Body of pancreas (tissue), 4 donors: ENCODE data around the gene ANKLE2. TPM values are rescaled to one million over a fixed set of nuclear protein-coding genes. Genes with fewer than 3 reads are reported as not detected.

ENCODE experiments used
- ATAC-seq: fragments of 150-250 bp; one replicate; pipeline ENCODE4 v1.9.1; 2016
- DNase-seq, 4 donors: peaks; one replicate each; pipeline ENCODE4 v3.0.0-alpha.2; 2019
- H3K27ac ChIP-seq, 4 donors: fragments of 200-600 bp; sonication (generic); 1 replicate in 3 of 4; 2 replicates in 1 of 4; pipeline versions ENCODE4 v1.5.1 to v1.6.1; 2016 to 2019; ENCODE audit warnings: mild to moderate bottlenecking in 1 of 4, mixed read lengths in 1 of 4, moderate library complexity in 1 of 4
- H3K27me3 ChIP-seq, 2 donors: fragments of 200-600 bp; sonication (generic); one replicate each; pipeline ENCODE4 v1.6.0; 2016; ENCODE audit warnings: mild to moderate bottlenecking in 1 of 2
- H3K36me3 ChIP-seq, 2 donors: fragments of 200-600 bp; sonication (generic); replicated peaks in 1 of 2; 2 replicates each; pipeline ENCODE4 v1.5.1; 2016; ENCODE audit warnings: low read depth in 2 of 2; ENCODE audit not compliant: insufficient read depth in 1 of 2
- H3K4me1 ChIP-seq: fragments of 200-600 bp; sonication (generic); one replicate; pipeline ENCODE4 v1.6.0; 2016
- H3K4me3 ChIP-seq, 2 donors: fragments of 200-600 bp; sonication (generic); 1 replicate in 1 of 2; 2 replicates in 1 of 2; pipeline ENCODE4 v1.5.1; 2016 to 2019
- H3K9me3 ChIP-seq, 3 donors: fragments of 200-600 bp; sonication (generic); 1 replicate in 2 of 3; 2 replicates in 1 of 3; pipeline ENCODE4 v1.5.1; 2016
- CTCF ChIP-seq, 7 experiments: fragments of 450-650 bp in 4 of 7; fragments of 200-600 bp in 3 of 7; sonication (generic) in 3 of 7; IDR thresholded peaks; one replicate each; pipeline ENCODE4 v1.5.1; 2016 to 2019; ENCODE audit warnings: antibody characterized with exemption in 7 of 7
- POLR2A ChIP-seq, 3 donors: fragments of 450-650 bp; IDR thresholded peaks; one replicate each; pipeline ENCODE4 v1.6.1; 2016; ENCODE audit warnings: antibody characterized with exemption in 3 of 3, mild to moderate bottlenecking in 2 of 3
- WGBS, 2 donors: methylation state at CpG; one replicate each; pipeline ENCODE4 v1.1.5; 2017; 5-methylcytosine and 5-hydroxymethylcytosine counted together
- intact Hi-C: fragments of 100-400 bp; cut with DNase I; formaldehyde crosslinking; loops from one replicate; pipeline ENCODE4 v1.15.1; 2023
- total RNA-seq, 2 donors: library from RNA; depleted of rRNA; stranded (reverse); fragments of >200 nt; gene quantifications; one replicate each; pipeline ENCODE4 v1.1.0, GENCODE V29; 2016

Gene ANKLE2
- total RNA-seq, 2 donors from 2014 or later: 37.9 to 76.1 TPM

GRCh38 chr12:132803888-132804287 lies 42.3 kb upstream of the ANKLE2 start:
- TF ChIP-seq CTCF (IDR thresholded peaks at IDR 0.05) (no peak), POLR2A (IDR thresholded peaks at IDR 0.05) (no peak)
- H3K27ac ChIP-seq: no peak overlapping the region
- H3K4me3 ChIP-seq: no peak overlapping the region
- WGBS, 2 donors: 95 to 96% methylated on average over 7 to 15 of the region's 15 CpGs
- ATAC-seq (no peak), DNase-seq (no peak)
- H3K9me3 ChIP-seq: no peaks in the 10 kb centered on the region
- H3K36me3 ChIP-seq: peaks cover 0 to 61% of the 10 kb centered on the region in 2 donors
- intact Hi-C loops: no loop called here
- no peaks in the 10 kb centered on the region for H3K27me3 ChIP-seq
- no peaks in the 10 kb centered on the region for H3K4me1 ChIP-seq

- Histone ChIP-seq H3K27ac (no peak overlapping the region), H3K4me1 (no peaks in the 10 kb centered on the region), H3K36me3 (peaks cover 1 to 69% of the 10 kb centered on the region in 2 donors), H3K27me3 (no peaks in the 10 kb centered on the region), H3K9me3 (no peaks in the 10 kb centered on the region), H3K4me3 (no peak overlapping the region)
- WGBS, 2 donors: 95 to 98% methylated on average over 9 to 14 of the region's 14 CpGs
- DNase-seq (no peak), ATAC-seq (no peak)
- TF ChIP-seq CTCF (IDR thresholded peaks at IDR 0.05) (no peak), POLR2A (IDR thresholded peaks at IDR 0.05) (no peak)
- intact Hi-C loops: no loop called here
These were observed 41.5 kb upstream of the ANKLE2 start for GRCh38 chr12:132803125-132803524.

GRCh38 chr12:132801741-132802140 lies 40.1 kb upstream of the ANKLE2 start:
- no peaks in the 10 kb centered on the region for H3K4me1 ChIP-seq
- intact Hi-C loops: no loop called here
- no peaks in the 10 kb centered on the region for H3K27me3 ChIP-seq
- no peak overlapping the region for H3K4me3 ChIP-seq
- no peak overlapping the region for H3K27ac ChIP-seq
- WGBS, 2 donors: 87 to 92% methylated on average over 4 to 28 of the region's 28 CpGs
- no peak for TF ChIP-seq CTCF (IDR thresholded peaks at IDR 0.05)
- no peak for TF ChIP-seq POLR2A (IDR thresholded peaks at IDR 0.05)
- no peaks in the 10 kb centered on the region for H3K9me3 ChIP-seq
- DNase-seq (no peak), ATAC-seq (no peak)
- H3K36me3 ChIP-seq: peaks cover 15 to 73% of the 10 kb centered on the region in 2 donors

- DNase-seq (no peak), ATAC-seq (no peak)
- TF ChIP-seq POLR2A (IDR thresholded peaks at IDR 0.05): no peak
- no peak for TF ChIP-seq CTCF (IDR thresholded peaks at IDR 0.05)
- intact Hi-C loops: no loop called here
- Histone ChIP-seq H3K4me1 (no peaks in the 10 kb centered on the region), H3K4me3 (no peak overlapping the region), H3K27me3 (no peaks in the 10 kb centered on the region), H3K9me3 (no peaks in the 10 kb centered on the region), H3K27ac (no peak overlapping the region), H3K36me3 (peaks cover 15 to 70% of the 10 kb centered on the region in 2 donors)
- 95 to 100% methylated on average over 5 to 15 of the region's 15 CpGs for whole genome bisulfite sequencing, 2 donors
These were observed 37.2 kb upstream of the ANKLE2 start for GRCh38 chr12:132798836-132799235.

GRCh38 chr12:132797820-132798570 lies 36.4 kb upstream of the ANKLE2 start:
- Histone ChIP-seq H3K9me3 (no peaks in the 10 kb centered on the region), H3K4me3 (no peak overlapping the region), H3K36me3 (peaks cover 15 to 66% of the 10 kb centered on the region in 2 donors), H3K27ac (no peak overlapping the region), H3K4me1 (no peaks in the 10 kb centered on the region), H3K27me3 (no peaks in the 10 kb centered on the region)
- DNase-seq (no peak), ATAC-seq (no peak)
- no peak for TF ChIP-seq CTCF (IDR thresholded peaks at IDR 0.05)
- TF ChIP-seq POLR2A (IDR thresholded peaks at IDR 0.05): no peak
- WGBS, 2 donors: 93 to 96% methylated on average over 17 to 24 of the region's 24 CpGs
- intact Hi-C loops: no loop called here
